HepG2 (cell line): ENCODE data around the gene CAVIN3. TPM values are rescaled to one million over a fixed set of nuclear protein-coding genes. Genes with fewer than 3 reads are reported as not detected.

Experiments used
- AKNA ChIP-seq: sonication (generic); formaldehyde crosslinking; IDR thresholded peaks from 2 replicates; pipeline ENCODE4 v1.4.0; 2020; ENCODE audit warnings: missing genetic modification reagents, borderline replicate concordance
- CAMTA2 ChIP-seq: sonication (generic); formaldehyde crosslinking; IDR thresholded peaks from 2 replicates; pipeline ENCODE4 v1.4.0; 2020; ENCODE audit warnings: mild to moderate bottlenecking, missing genetic modification reagents, borderline replicate concordance
- ERF ChIP-seq: IDR thresholded peaks from 2 replicates; pipeline ENCODE4 v1.6.1; 2018; ENCODE audit warnings: missing biosample characterization, missing genetic modification reagents
- GZF1 ChIP-seq: sonication (generic); formaldehyde crosslinking; IDR thresholded peaks from 2 replicates; pipeline ENCODE4 v1.5.1; 2020; ENCODE audit warnings: mild to moderate bottlenecking, missing genetic modification reagents
- HNRNPH1 ChIP-seq: fragments of 200-400 bp; formaldehyde crosslinking; optimal IDR thresholded peaks from 2 replicates; pipeline ENCODE3; 2017; ENCODE audit warnings: mild to moderate bottlenecking, low read depth, low read length
- LRRFIP1 ChIP-seq: sonication (generic); formaldehyde crosslinking; conservative IDR thresholded peaks from 2 replicates; pipeline ENCODE4 v1.4.0; 2020; ENCODE audit warnings: missing genetic modification reagents
- MIXL1 ChIP-seq: IDR thresholded peaks from 2 replicates; pipeline ENCODE4 v1.6.1; 2016
- NCOA2 ChIP-seq: sonication (generic); formaldehyde crosslinking; IDR thresholded peaks from 2 replicates; pipeline ENCODE4 v1.8.0; 2022; ENCODE audit warnings: inconsistent platforms
- NFKBIZ ChIP-seq: IDR thresholded peaks from 2 replicates; pipeline ENCODE4 v1.6.1; 2018; ENCODE audit warnings: missing genetic modification reagents, missing compliant biosample characterization
- PITX1 ChIP-seq: sonication (generic); formaldehyde crosslinking; IDR thresholded peaks from 2 replicates; pipeline ENCODE4 v1.5.1; 2020; ENCODE audit warnings: mild to moderate bottlenecking, missing genetic modification reagents
- RAD21 ChIP-seq: fragments of 450-650 bp; formaldehyde crosslinking; IDR thresholded peaks from 2 replicates; pipeline ENCODE4 v1.5.0; 2020; ENCODE audit warnings: mild to moderate bottlenecking
- REXO4 ChIP-seq: sonication (generic); formaldehyde crosslinking; IDR thresholded peaks from 2 replicates; pipeline ENCODE4 v1.8.0; 2022; ENCODE audit warnings: missing genetic modification reagents, mild to moderate bottlenecking, borderline replicate concordance
- STAG1 ChIP-seq: sonication (generic); formaldehyde crosslinking; IDR thresholded peaks from 2 replicates; pipeline ENCODE4 v1.4.0; 2020; ENCODE audit warnings: missing genetic modification reagents
- U2AF2 ChIP-seq: fragments of 200-400 bp; formaldehyde crosslinking; IDR thresholded peaks from 2 replicates; pipeline ENCODE4 v1.6.1; 2017; ENCODE audit warnings: low read depth, mild to moderate bottlenecking, low read length
- YEATS2 ChIP-seq: sonication (generic); formaldehyde crosslinking; IDR thresholded peaks from 2 replicates; pipeline ENCODE4 v1.4.0; 2020; ENCODE audit warnings: missing genetic modification reagents, borderline replicate concordance
- ZNF180 ChIP-seq: sonication (generic); formaldehyde crosslinking; IDR thresholded peaks from 2 replicates; pipeline ENCODE4 v1.4.0; 2020; ENCODE audit warnings: low read depth, missing genetic modification reagents, borderline replicate concordance
- ZNF354B ChIP-seq: sonication (generic); formaldehyde crosslinking; IDR thresholded peaks from 2 replicates; pipeline ENCODE4 v1.8.0; 2022; ENCODE audit warnings: mild to moderate bottlenecking, missing genetic modification reagents
- ZNF703 ChIP-seq: sonication (generic); formaldehyde crosslinking; IDR thresholded peaks from 2 replicates; pipeline ENCODE4 v1.5.1; 2020; ENCODE audit warnings: missing genetic modification reagents, mild to moderate bottlenecking, moderate library complexity, borderline replicate concordance
- polyA plus RNA-seq, 8 experiments: library from polyadenylated mRNA; depleted of rRNA in 3 of 8; stranded (reverse) in 7 of 8; unstranded in 1 of 8; fragments of >200 nt; fragmentation: Illumina TruSeq in 4 of 8; extraction: Trizol in 4 of 8; gene quantifications; 2 replicates each; pipeline versions ENCODE4 v1.2.1 to v1.2.3, GENCODE V29; 2011 to 2016; ENCODE audit warnings: low read depth in 4 of 8, missing spikeins in 1 of 8, mixed read lengths in 1 of 8; ENCODE audit not compliant: insufficient read depth in 1 of 8
- total RNA-seq, 5 experiments: library from RNA; depleted of rRNA; stranded (reverse); fragments of >200 nt; fragmentation: Illumina TruSeq; extraction: Trizol; gene quantifications; 2 replicates each; pipeline ENCODE4 v1.2.3, GENCODE V29; 2016; ENCODE audit warnings: low read depth in 1 of 5
- TF ChIP-seq, protein P1 (sequence below): IDR thresholded peaks from 2 replicates; pipeline ENCODE4 v1.6.1; 2016; ENCODE audit warnings: low read depth, borderline replicate concordance
- TF ChIP-seq, protein P2 (sequence below): sonication (generic); formaldehyde crosslinking; IDR thresholded peaks from 2 replicates; pipeline ENCODE4 v1.8.1; 2023; ENCODE audit warnings: mild to moderate bottlenecking, missing genetic modification reagents, borderline replicate concordance

CAVIN3 gene
- total and polyA plus RNA-seq, 2 of the 13 experiments (the other 11 are each of a cell fraction or from before 2014, with no cell fraction given): not detected

- TF ChIP-seq AKNA (CRISPR knock-in tag) (no peak), RAD21 (CRISPR knock-in tag) (0 out of 2 replicates have a peak, but pooled peaks have one; percentile 30), MIXL1 (CRISPR knock-in tag) (peak; percentile 65; the same call in 1 of the 2 replicates), ZNF703 (no peak), PITX1 (CRISPR knock-in tag) (no peak), NFKBIZ (CRISPR knock-in tag) (no peak), ERF (CRISPR knock-in tag) (no peak), U2AF2 (no peak), YEATS2 (CRISPR knock-in tag) (no peak), LRRFIP1 (no peak), STAG1 (peak; percentile 72), ZNF354B (CRISPR knock-in tag) (no peak), NCOA2 (CRISPR knock-in tag) (no peak), REXO4 (CRISPR knock-in tag) (no peak), HNRNPH1 (no peak), ZNF180 (no peak), CAMTA2 (CRISPR knock-in tag) (no peak), GZF1 (CRISPR knock-in tag) (no peak)
- TF ChIP-seq, protein P1, sequence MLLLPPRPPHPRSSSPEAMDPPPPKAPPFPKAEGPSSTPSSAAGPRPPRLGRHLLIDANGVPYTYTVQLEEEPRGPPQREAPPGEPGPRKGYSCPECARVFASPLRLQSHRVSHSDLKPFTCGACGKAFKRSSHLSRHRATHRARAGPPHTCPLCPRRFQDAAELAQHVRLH: no peak
- TF ChIP-seq, protein P2, sequence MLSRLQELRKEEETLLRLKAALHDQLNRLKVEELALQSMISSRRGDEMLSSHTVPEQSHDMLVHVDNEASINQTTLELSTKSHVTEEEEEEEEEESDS: no peak
Measured at GRCh38 chr11:6315811-6316425, 4.4 kb downstream of the CAVIN3 start (continued).
